Breast epithelium (tissue), 4 donors: Measurements from ENCODE around the gene SPATS2. TPM values are rescaled to one million over a fixed set of nuclear protein-coding genes. Genes with fewer than 3 reads are reported as not detected.

Source experiments
- DNase-seq, 2 donors: peaks; one replicate each; pipeline ENCODE4 v3.0.0-alpha.2; 2019; ENCODE audit warnings: low spot score in 2 of 2
- H3K27ac ChIP-seq, 2 donors: fragments of 200-600 bp; sonication (generic) in 1 of 2; one replicate each; pipeline ENCODE4 v1.5.1; 2016 to 2019; ENCODE audit warnings: mild to moderate bottlenecking in 1 of 2
- H3K27me3 ChIP-seq, 2 donors: fragments of 200-600 bp; sonication (generic) in 1 of 2; one replicate each; pipeline versions ENCODE4 v1.5.1 to v1.6.0; 2017 to 2019; ENCODE audit warnings: control low read depth in 1 of 2, mild to moderate bottlenecking in 1 of 2
- H3K36me3 ChIP-seq: fragments of 200-600 bp; one replicate; pipeline ENCODE4 v1.5.1; 2019
- H3K4me1 ChIP-seq, 2 donors: fragments of 200-600 bp; sonication (generic); one replicate each; pipeline ENCODE4 v1.5.1; 2016 to 2019; ENCODE audit warnings: control low read depth in 1 of 2
- H3K4me3 ChIP-seq, 3 donors: fragments of 200-600 bp; sonication (generic); 1 replicate in 2 of 3; 2 replicates in 1 of 3; pipeline ENCODE4 v1.5.1; 2016 to 2019; ENCODE audit warnings: mild to moderate bottlenecking in 3 of 3, moderate library complexity in 2 of 3
- H3K9me3 ChIP-seq, 2 donors: fragments of 200-600 bp; sonication (generic) in 1 of 2; one replicate each; pipeline ENCODE4 v1.5.1; 2016 to 2019; ENCODE audit warnings: control low read depth in 1 of 2
- CTCF ChIP-seq, 3 donors: fragments of 450-650 bp; IDR thresholded peaks; one replicate each; pipeline ENCODE4 v1.5.1; 2016 to 2017; ENCODE audit warnings: antibody characterized with exemption in 3 of 3, mild to moderate bottlenecking in 3 of 3, moderate library complexity in 3 of 3
- POLR2A ChIP-seq: fragments of 450-650 bp; IDR thresholded peaks from one replicate; pipeline ENCODE4 v1.6.1; 2016; ENCODE audit warnings: antibody characterized with exemption, mild to moderate bottlenecking, moderate library complexity
- POLR2AphosphoS5 ChIP-seq, 3 donors: sonication (generic); formaldehyde crosslinking; IDR thresholded peaks; one replicate each; pipeline ENCODE4 v1.6.1; 2017; ENCODE audit warnings: antibody characterized with exemption in 3 of 3
- intact Hi-C: fragments of 100-400 bp; cut with DNase I; formaldehyde crosslinking; loops from one replicate; pipeline ENCODE4 v1.15.1; 2023; ENCODE audit warnings: low total_unique reads
- total RNA-seq, 3 donors: library from RNA; depleted of rRNA; stranded (reverse); fragments of >200 nt; gene quantifications; one replicate each; pipeline ENCODE4 v1.1.0, GENCODE V29; 2016

SPATS2 gene
- total RNA-seq, 3 donors from 2014 or later, result 13.8 to 24.0 (median 22.0) TPM

- TF ChIP-seq CTCF (IDR thresholded peaks at IDR 0.05) (no peak), POLR2A (no peak), POLR2AphosphoS5 (IDR thresholded peaks at IDR 0.05) (no peak)
- no peak overlapping the region for H3K27ac ChIP-seq
- intact Hi-C loops, result no loop called here
- no peaks in the 10 kb centered on the region for H3K9me3 ChIP-seq
- H3K4me1 ChIP-seq, result no peaks in the 10 kb centered on the region
- no peak overlapping the region for H3K4me3 ChIP-seq
- DNase-seq, result no peak
- H3K27me3 ChIP-seq, result no peaks in the 10 kb centered on the region
- no peaks in the 10 kb centered on the region for H3K36me3 ChIP-seq
These were observed 187.0 kb downstream of the SPATS2 start for GRCh38 chr12:49554266-49554665.

DNA sequence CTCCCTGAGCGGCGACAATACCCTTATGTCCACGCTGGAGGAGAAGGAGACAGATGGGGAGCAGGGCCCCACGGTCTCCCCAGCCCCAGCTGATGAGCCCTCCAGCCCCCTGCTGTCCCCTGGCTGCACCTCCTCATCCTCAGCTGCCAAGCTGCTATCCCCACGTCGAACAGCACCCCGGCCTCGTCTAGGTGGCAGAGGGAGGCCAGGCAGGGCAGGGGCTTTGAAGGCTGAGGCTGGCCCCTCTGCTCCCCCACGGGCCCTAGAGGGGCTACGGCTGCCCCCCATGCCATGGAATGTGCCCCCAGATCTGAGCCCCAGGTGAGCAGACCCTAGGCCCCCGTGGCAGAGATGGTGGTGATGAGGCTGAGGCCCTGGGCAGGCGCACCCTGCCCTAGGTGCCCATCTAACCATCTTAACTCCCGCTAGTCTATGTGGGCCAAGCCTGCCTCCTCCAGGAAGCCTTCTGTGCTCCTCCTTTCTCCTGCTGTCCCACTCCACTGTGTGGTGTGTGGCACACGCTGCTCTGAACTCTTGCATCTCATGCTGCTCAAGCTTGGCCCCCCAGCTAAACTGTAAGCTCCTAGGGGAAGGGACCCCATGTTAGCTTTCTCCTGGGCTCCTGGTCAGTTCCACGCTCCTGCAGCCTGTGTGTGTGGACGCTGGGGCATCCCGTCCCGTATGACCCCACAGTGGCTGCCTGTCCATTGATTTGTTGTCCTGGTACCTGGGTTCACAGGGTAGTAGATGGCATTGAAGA lies 188.5 kb downstream of the SPATS2 start:
- TF ChIP-seq POLR2A (no peak), CTCF (IDR thresholded peaks at IDR 0.05) (no peak), POLR2AphosphoS5 (IDR thresholded peaks at IDR 0.05) (no peak)
- intact Hi-C loops, result no loop called here
- H3K36me3 ChIP-seq, result peaks cover 9% of the 10 kb centered on the region
- DNase-seq, result no peak
- H3K27ac ChIP-seq, result no peak overlapping the region
- H3K4me3 ChIP-seq, result no peak overlapping the region
- no peaks in the 10 kb centered on the region for H3K27me3 ChIP-seq
- H3K4me1 ChIP-seq, result no peaks in the 10 kb centered on the region
- H3K9me3 ChIP-seq, result no peaks in the 10 kb centered on the region

DNA sequence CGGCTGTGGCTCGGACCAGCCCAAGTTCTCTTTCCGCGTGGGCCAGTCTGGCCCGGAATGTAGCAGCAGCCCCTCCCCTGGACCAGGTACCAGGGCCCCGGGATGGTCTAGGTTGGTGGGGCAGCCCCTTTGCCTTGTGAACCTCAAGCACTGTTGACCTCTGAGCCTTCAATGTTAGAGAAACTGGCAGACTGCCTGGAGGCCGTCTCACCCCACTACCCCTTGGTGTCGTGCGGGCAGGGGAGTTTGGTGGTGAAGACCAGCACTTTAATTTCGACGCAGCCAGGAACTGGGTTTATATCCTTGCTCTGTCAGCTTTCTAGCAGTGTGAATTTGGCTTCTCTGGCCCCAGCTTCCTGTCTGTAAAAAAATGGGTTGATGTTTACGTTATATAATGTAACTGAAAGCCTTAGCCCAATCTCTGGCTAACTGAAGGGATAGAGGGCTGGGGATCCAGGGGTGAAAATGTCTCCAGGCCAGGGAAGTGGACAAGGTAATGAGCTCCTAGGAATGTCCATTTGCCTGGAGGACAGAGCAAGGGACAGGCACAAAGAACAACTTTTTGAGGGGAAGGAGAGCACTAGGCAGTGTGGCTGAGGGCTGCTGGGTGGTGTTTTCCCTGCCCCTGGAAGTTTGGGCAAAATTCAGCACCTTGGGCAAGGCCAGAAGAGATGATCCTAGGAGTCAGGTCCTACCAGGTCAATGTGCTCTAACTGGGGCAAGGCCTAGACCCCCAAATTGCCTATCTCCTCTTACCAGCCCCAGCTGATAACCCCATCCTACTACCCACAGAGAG lies 189.3 kb downstream of the SPATS2 start:
- no peaks in the 10 kb centered on the region for H3K27me3 ChIP-seq
- H3K4me3 ChIP-seq, result no peak overlapping the region
- no peak for DNase-seq
- no peak overlapping the region for H3K27ac ChIP-seq
- H3K9me3 ChIP-seq, result no peaks in the 10 kb centered on the region
- H3K36me3 ChIP-seq, result peaks cover 12% of the 10 kb centered on the region
- no peak for TF ChIP-seq POLR2AphosphoS5 (IDR thresholded peaks at IDR 0.05)
- no peak for TF ChIP-seq POLR2A
- no peak for TF ChIP-seq CTCF (IDR thresholded peaks at IDR 0.05)
- H3K4me1 ChIP-seq, result no peaks in the 10 kb centered on the region
- intact Hi-C loops, result no loop called here

GRCh38 chr12:49557187-49557916 lies 190.1 kb downstream of the SPATS2 start:
- Histone ChIP-seq H3K27me3 (no peaks in the 10 kb centered on the region), H3K4me1 (no peaks in the 10 kb centered on the region), H3K36me3 (peaks cover 12% of the 10 kb centered on the region), H3K4me3 (no peak overlapping the region), H3K27ac (no peak overlapping the region), H3K9me3 (no peaks in the 10 kb centered on the region)
- no peak for TF ChIP-seq POLR2A
- no peak for TF ChIP-seq POLR2AphosphoS5 (IDR thresholded peaks at IDR 0.05)
- TF ChIP-seq CTCF (IDR thresholded peaks at IDR 0.05), result no peak
- intact Hi-C loops, result no loop called here
- no peak for DNase-seq

GRCh38 chr12:49557917-49558215 lies 190.6 kb downstream of the SPATS2 start:
- intact Hi-C loops, result no loop called here
- Histone ChIP-seq H3K4me3 (no peak overlapping the region), H3K27me3 (no peaks in the 10 kb centered on the region), H3K9me3 (no peaks in the 10 kb centered on the region), H3K27ac (no peak overlapping the region), H3K4me1 (no peaks in the 10 kb centered on the region), H3K36me3 (peaks cover 15% of the 10 kb centered on the region)
- TF ChIP-seq POLR2AphosphoS5 (IDR thresholded peaks at IDR 0.05), result no peak
- TF ChIP-seq POLR2A, result no peak
- TF ChIP-seq CTCF (IDR thresholded peaks at IDR 0.05), result no peak
- DNase-seq, result no peak
